Gastrocnemius medialis (tissue), 4 donors: ENCODE data around the gene LMAN2. TPM values are rescaled to one million over a fixed set of nuclear protein-coding genes. Genes with fewer than 3 reads are reported as not detected.

ENCODE experiments used
- ATAC-seq, 2 donors: fragments of 150-250 bp; one replicate each; pipeline ENCODE4 v1.9.1; 2016
- DNase-seq, 2 donors: peaks; one replicate each; pipeline ENCODE4 v3.0.0-alpha.2; 2019
- H3K27ac ChIP-seq, 4 donors: fragments of 200-600 bp; sonication (generic); 1 replicate in 1 of 4; 2 replicates in 3 of 4; pipeline ENCODE4 v1.5.1; 2016 to 2018; ENCODE audit warnings: mild to moderate bottlenecking in 2 of 4, moderate library complexity in 1 of 4
- H3K27me3 ChIP-seq, 3 donors: fragments of 200-600 bp; sonication (generic) in 2 of 3; 1 replicate in 1 of 3; 2 replicates in 2 of 3; pipeline versions ENCODE4 v1.5.1 to v1.6.0; 2016 to 2019; ENCODE audit warnings: mild to moderate bottlenecking in 1 of 3, moderate library complexity in 1 of 3
- H3K36me3 ChIP-seq, 2 donors: fragments of 200-600 bp; sonication (generic) in 1 of 2; one replicate each; pipeline ENCODE4 v1.5.1; 2017 to 2018
- H3K4me1 ChIP-seq, 2 donors: fragments of 200-600 bp; sonication (generic) in 1 of 2; one replicate each; pipeline ENCODE4 v1.5.1; 2016 to 2017; ENCODE audit warnings: mild to moderate bottlenecking in 2 of 2
- H3K4me3 ChIP-seq, 4 donors: fragments of 200-600 bp; sonication (generic) in 3 of 4; 1 replicate in 1 of 4; 2 replicates in 3 of 4; pipeline ENCODE4 v1.5.1; 2016 to 2019; ENCODE audit warnings: mild to moderate bottlenecking in 2 of 4
- H3K9me3 ChIP-seq, 3 donors: fragments of 200-600 bp; sonication (generic) in 2 of 3; 1 replicate in 1 of 3; 2 replicates in 2 of 3; pipeline ENCODE4 v1.5.1; 2016 to 2019
- CTCF ChIP-seq, 5 experiments: fragments of 450-650 bp in 3 of 5; fragments of 200-600 bp in 2 of 5; sonication (generic) in 2 of 5; IDR thresholded peaks in 4 of 5; conservative IDR thresholded peaks in 1 of 5; 1 replicate in 4 of 5; 2 replicates in 1 of 5; pipeline ENCODE4 v1.5.1; 2016 to 2019; ENCODE audit warnings: antibody characterized with exemption in 5 of 5, mild to moderate bottlenecking in 3 of 5, moderate library complexity in 3 of 5
- POLR2A ChIP-seq, 2 donors: fragments of 450-650 bp; IDR thresholded peaks; one replicate each; pipeline ENCODE4 v1.6.1; 2017; ENCODE audit warnings: antibody characterized with exemption in 2 of 2, mild to moderate bottlenecking in 2 of 2, moderate library complexity in 2 of 2
- in situ Hi-C, 4 donors: fragments of 200-750 bp; cut with MboI; loops; one replicate each; pipeline versions ENCODE4 v1.15.0 to v1.8.0; 2017; ENCODE audit warnings: low sequenced_read_pairs in 4 of 4
- intact Hi-C: fragments of 100-400 bp; cut with DNase I; formaldehyde crosslinking; loops from one replicate; pipeline ENCODE4 v1.15.1; 2023; ENCODE audit warnings: low total_unique reads
- total RNA-seq, 4 donors: library from RNA; depleted of rRNA; stranded (reverse); fragments of >200 nt; gene quantifications; one replicate each; pipeline versions ENCODE4 v1.1.0 to v1.2.3, GENCODE V29; 2016

The LMAN2 gene
- total RNA-seq, 4 donors from 2014 or later, result 70.2 to 109 (median 86.6) TPM

DNA sequence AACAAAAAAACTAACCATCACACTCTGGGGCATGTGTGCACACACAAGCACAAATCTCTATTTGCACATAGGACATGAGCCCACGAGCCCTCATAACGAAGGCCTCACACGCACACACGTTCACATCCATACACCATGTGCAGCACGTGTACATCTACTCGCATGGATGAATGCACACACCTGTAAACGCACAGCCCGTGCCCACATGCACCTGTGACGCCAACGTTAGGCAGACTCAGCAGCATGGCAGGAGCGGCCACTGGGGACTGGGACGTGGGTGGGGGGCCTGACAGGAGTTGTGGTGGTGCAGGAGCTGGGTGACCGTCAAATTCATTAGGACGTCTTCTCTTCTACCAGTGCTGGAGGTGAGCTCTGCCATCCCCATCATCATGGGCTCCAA lies 35.9 kb upstream of the LMAN2 start:
- ATAC-seq (no peak), DNase-seq (no peak)
- Histone ChIP-seq H3K9me3 (no peaks in the 10 kb centered on the region), H3K27me3 (no peaks in the 10 kb centered on the region), H3K4me3 (no peak overlapping the region), H3K27ac (no peak overlapping the region), H3K36me3 (no peaks in the 10 kb centered on the region), H3K4me1 (no peaks in the 10 kb centered on the region)
- intact Hi-C loops, result no loop called here
- TF ChIP-seq POLR2A (IDR thresholded peaks at IDR 0.05) (no peak), CTCF (IDR thresholded peaks at IDR 0.05 in 4 of 5, conservative IDR thresholded peaks at IDR 0.05 in 1 of 5) (no peak)
- in situ Hi-C loops, result loop anchor here in 2 of 4 donors (10.0 to 25.0 kb wide), 2 partner anchors 117 to 125 kb away; partner anchors contain the start of genes DOK3 (in 2 of the 2) and DDX41 (in 1 of the 2)

- Histone ChIP-seq H3K27me3 (no peaks in the 10 kb centered on the region), H3K36me3 (no peaks in the 10 kb centered on the region), H3K27ac (no peak overlapping the region), H3K4me3 (no peak overlapping the region), H3K4me1 (peaks cover under 1 to 2% of the 10 kb centered on the region in 2 donors), H3K9me3 (no peaks in the 10 kb centered on the region)
- DNase-seq (no peak), ATAC-seq (no peak)
- intact Hi-C loops (no loop called here), in situ Hi-C loops (loop anchor here in 2 of 4 donors (10.0 to 25.0 kb wide), 2 partner anchors 118 to 126 kb away; partner anchors contain the start of genes DOK3 (in 2 of the 2) and DDX41 (in 1 of the 2))
- no peak for TF ChIP-seq CTCF (IDR thresholded peaks at IDR 0.05 in 4 of 5, conservative IDR thresholded peaks at IDR 0.05 in 1 of 5)
These were observed 35.1 kb upstream of the LMAN2 start for GRCh38 chr5:177386542-177386941.

DNA sequence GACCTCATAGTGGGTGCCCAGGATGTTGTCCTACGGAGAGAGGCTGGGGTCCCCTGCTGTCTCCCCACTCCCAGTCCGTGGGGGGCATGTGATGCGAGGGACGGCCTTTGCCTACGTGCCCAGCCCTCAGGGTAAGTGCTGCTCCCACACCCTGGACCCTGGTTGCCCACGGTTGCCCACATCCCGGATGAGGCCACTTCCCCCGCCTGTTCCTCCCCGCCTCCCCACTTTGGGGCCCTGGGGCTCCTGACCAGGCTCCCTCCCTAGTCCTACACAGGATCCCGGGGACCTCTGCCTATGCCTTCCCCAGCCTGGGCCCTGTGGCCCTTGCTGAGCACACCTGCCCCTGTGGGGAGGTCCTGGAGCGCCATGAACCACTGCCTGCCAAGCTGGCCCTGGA lies 34.3 kb upstream of the LMAN2 start:
- ATAC-seq (no peak), DNase-seq (no peak)
- H3K4me3 ChIP-seq, result no peak overlapping the region
- H3K27me3 ChIP-seq, result no peaks in the 10 kb centered on the region
- in situ Hi-C loops, result loop anchor here in 2 of 4 donors (10.0 to 25.0 kb wide), 2 partner anchors 119 to 127 kb away; partner anchors contain the start of genes DOK3 (in 2 of the 2) and DDX41 (in 1 of the 2)
- no peaks in the 10 kb centered on the region for H3K9me3 ChIP-seq
- no peaks in the 10 kb centered on the region for H3K36me3 ChIP-seq
- H3K27ac ChIP-seq, result no peak overlapping the region
- intact Hi-C loops, result no loop called here
- TF ChIP-seq POLR2A (IDR thresholded peaks at IDR 0.05) (no peak), CTCF (IDR thresholded peaks at IDR 0.05 in 4 of 5, conservative IDR thresholded peaks at IDR 0.05 in 1 of 5) (no peak)
- peaks cover 4 to 9% of the 10 kb centered on the region in 2 donors for H3K4me1 ChIP-seq

DNA sequence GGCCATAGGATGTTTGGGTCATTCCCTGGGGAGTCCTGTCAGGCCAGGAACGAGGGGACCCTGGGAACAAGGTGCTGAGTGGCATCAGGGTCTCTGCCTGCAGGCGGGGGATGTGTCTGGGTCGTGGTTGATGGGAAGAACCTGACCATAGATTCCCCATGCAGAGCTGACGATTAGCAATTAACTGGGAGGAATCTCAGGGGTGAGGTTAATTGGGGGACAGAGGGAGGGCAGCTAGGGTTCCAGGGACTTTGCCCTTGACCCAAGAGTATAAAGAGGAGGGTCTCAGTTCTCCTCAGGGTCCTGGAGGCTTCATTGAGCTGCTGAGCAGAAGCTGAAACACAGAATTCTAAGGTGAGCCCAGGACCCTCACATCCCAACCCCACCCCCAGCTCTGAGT lies 32.7 kb upstream of the LMAN2 start, which contains the start of gene SLC34A1:
Gene SLC34A1 (plus strand): TSS at position 301 of the 400 bp plus-strand sequence. CDS start 1,308 bp downstream, outside the sequence.
- no peak within 1 kb of the TSS for H3K27ac ChIP-seq
- no peaks in the 10 kb centered on the region for H3K27me3 ChIP-seq
- in situ Hi-C loops, result loop anchor here in 2 of 4 donors (10.0 to 25.0 kb wide), 2 partner anchors 121 to 128 kb away; partner anchors contain the start of genes DOK3 (in 2 of the 2) and DDX41 (in 1 of the 2)
- peaks cover 4 to 10% of the 10 kb centered on the region in 2 donors for H3K4me1 ChIP-seq
- no peak within 1 kb of the TSS for H3K4me3 ChIP-seq
- H3K9me3 ChIP-seq, result no peaks in the 10 kb centered on the region
- intact Hi-C loops, result no loop called here
- no peak for DNase-seq
- no peaks in the 10 kb centered on the region for H3K36me3 ChIP-seq
- no peak for ATAC-seq
- TF ChIP-seq POLR2A (IDR thresholded peaks at IDR 0.05) (no peak), CTCF (IDR thresholded peaks at IDR 0.05 in 4 of 5, conservative IDR thresholded peaks at IDR 0.05 in 1 of 5) (no peak)
